M059J (cell line): ENCODE measurements around the gene XYLT1. TPM values are rescaled to one million over a fixed set of nuclear protein-coding genes. Genes with fewer than 3 reads are reported as not detected.

ENCODE experiments used
- DNase-seq: peaks from one replicate; pipeline ENCODE4 v3.0.0-alpha.2; 2012; ENCODE audit warnings: low read depth
- total RNA-seq: library from RNA; depleted of rRNA; stranded (reverse); fragments of >200 nt; shearing (Covaris generic); gene quantifications from 2 replicates; pipeline ENCODE4 v1.2.3, GENCODE V29; 2014

The XYLT1 gene
- total RNA-seq, 1 experiment from 2014 or later, result 10.3 TPM

DNA sequence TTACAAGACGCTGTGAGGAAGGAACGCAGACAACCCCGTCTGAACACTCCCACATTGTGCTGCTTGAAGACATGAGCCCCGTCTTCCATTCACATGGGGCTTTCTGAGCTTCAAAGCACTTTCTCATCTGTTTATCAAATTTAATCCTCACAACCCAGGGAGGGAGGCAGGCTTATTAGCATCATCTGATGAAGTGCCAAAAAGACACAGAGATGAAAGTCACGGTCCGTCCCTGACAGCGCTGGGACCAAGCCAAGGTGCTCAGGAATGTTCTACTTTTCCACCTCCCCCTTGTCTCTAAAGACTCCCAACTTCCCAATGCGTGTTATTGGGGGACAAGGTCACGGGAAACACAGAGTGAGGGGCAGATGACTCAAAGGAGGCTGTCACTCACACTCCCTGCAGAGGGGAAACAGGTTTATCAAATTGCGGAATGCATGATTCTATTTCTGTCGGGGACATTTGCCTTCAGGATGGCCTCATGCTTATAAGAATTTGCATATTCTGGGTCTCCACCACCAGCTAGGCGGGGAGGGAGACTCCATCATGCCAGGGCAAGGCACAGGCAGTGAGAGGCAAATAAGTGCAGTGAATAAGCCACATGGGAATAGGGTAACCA, 10.7 kb downstream of the XYLT1 start:
- DNase-seq, result peak; percentile 21

DNA sequence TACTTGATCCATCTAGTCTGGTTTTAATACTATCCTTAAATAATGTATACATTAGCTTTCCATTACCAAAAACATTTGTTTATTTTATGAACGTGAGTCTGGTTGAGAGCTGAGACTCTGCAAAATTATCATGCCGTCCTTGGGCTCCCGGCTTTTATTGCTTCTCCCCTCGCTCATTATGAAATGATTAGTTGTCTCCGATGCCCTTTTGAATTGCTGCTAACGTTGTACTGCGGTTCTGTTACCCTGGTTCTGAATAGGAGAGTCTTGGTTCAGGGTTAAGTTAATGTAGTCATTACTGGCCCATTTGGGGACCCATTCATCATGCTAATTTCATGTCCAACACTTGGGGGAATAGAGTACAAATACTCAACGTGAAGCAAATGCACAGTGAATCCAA, 12.8 kb downstream of the XYLT1 start:
- DNase-seq, result no peak

DNA sequence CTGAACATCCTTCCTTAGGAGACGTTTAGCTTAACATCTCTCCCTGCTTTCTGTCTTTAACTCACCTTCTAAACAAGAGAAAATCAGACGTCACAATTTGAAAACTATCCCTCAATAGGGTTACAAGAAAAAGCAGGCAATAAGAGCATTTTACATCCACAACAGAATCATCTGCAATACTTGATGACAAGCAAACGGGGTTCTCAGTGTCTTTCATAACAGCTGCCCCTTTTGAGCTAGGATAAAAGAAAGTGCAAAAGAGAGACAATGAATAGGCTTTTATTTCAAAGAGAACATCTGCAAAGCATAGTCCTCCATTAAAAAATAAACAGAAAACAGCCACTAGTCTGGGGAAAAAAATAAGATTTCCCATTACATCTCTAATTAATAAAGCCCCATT, 13.2 kb downstream of the XYLT1 start:
- no peak for DNase-seq

DNA sequence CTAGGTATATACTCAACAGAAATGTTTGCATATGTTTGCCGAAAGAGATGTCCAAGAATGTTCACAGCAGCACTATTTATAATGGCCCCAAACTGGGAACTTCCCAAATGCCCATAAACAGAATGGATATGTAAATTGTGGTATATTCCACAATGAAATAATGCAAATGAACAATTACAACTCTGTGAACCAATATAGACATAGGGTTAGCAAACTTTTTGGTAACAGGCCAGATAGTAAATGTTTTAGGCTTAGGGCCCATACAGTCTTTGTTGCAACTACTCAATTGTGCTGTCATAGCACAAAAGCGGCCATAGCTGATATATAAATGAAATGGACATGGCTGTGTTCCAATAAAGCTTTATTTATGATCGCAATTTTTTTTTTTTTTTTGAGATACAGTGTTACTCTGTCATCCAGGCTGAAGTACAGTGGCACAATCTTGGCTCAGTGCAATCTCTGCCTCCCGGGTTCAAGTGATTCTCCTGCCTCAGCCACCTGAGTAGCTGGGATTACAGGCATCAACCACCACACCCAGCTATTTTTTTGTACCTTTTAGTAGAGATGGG, 16.5 kb downstream of the XYLT1 start:
- no peak for DNase-seq

DNA sequence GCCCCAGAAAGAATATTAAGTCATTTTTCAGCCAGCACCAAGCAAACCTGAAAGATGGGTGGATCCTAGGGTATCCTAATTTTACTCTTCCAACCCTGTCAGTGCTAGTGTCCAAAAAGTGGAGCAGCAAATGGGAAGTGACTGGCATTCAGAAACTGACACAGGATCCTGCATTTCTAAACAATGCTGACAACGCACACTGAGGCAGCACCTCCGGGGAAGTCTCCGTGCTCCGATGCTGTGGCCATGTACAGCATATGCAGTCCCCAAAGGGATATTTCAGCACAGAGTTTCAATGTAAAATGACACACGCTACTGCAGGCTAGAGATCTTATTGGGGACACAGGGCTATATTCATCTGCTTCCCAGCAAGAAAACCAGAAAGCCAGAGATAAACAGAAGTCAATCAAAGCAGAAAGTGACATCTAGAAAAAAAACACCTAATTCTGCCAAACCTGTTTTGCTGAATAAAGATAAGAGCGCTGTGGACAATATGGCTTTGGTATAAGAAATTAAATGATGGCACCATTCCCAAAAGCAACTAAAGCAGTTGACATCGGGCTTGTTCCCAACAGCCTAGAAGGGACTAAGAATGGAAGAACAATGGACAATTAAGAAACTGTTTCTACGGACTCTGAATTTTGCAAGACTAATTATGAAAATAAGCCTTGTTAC, 17.3 kb downstream of the XYLT1 start:
- DNase-seq, result no peak

DNA sequence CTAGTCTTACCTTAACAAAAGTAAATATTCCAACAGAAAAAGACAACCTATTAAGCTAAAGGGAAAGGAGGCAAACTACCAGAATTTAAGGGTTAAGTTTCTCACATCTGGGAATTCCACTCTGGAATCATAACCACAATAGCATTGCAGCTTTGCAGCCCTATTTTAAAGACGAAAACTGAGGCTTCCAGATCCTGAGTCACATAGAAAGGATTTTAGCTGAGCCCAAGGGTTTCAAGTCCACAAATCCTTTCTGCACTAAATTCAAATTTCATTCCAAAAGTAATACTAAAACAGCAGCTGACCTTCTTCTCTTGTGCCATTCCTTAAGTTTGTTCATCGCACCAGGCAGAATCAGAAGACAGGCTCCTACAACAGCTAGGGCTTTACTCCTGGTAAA, 17.8 kb downstream of the XYLT1 start:
- DNase-seq, result no peak

DNA sequence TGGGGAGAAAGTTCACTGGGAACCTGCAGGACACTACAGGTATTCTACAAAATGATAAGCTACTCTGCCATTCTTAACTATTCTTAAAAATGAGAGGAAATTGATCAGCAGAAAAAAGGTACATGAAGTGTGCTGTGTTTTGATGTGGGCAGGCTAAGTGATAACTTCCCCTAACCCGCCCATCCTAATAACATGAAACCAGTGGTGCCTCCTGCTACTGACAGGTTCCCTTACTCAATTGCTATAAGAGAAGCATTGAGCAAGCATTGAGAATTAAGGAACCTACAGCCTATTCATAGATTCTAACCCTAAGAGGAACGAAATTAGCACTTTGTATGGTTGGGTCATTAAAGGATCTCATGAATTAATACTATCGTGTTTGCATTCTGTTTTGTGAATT, 18.9 kb downstream of the XYLT1 start:
- DNase-seq, result no peak

DNA sequence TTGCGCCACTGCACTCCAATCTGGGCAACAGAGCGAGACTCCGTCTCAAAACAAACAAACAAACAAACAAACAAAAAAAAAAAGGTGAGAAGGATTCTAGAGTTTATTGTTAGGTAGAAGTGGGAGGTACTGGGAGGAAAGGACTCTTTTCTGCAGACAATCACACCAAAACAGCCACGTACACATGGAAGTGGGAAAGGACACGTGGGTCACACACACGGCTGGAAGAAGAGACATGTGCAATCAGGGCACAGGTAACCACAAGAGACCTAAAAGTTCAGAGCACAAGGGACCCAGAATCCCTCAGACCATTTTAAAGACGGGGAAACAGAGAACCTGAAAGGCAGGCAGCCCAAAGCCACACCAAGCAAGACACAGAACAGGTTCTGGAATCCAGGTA, 20.5 kb downstream of the XYLT1 start:
- no peak for DNase-seq

DNA sequence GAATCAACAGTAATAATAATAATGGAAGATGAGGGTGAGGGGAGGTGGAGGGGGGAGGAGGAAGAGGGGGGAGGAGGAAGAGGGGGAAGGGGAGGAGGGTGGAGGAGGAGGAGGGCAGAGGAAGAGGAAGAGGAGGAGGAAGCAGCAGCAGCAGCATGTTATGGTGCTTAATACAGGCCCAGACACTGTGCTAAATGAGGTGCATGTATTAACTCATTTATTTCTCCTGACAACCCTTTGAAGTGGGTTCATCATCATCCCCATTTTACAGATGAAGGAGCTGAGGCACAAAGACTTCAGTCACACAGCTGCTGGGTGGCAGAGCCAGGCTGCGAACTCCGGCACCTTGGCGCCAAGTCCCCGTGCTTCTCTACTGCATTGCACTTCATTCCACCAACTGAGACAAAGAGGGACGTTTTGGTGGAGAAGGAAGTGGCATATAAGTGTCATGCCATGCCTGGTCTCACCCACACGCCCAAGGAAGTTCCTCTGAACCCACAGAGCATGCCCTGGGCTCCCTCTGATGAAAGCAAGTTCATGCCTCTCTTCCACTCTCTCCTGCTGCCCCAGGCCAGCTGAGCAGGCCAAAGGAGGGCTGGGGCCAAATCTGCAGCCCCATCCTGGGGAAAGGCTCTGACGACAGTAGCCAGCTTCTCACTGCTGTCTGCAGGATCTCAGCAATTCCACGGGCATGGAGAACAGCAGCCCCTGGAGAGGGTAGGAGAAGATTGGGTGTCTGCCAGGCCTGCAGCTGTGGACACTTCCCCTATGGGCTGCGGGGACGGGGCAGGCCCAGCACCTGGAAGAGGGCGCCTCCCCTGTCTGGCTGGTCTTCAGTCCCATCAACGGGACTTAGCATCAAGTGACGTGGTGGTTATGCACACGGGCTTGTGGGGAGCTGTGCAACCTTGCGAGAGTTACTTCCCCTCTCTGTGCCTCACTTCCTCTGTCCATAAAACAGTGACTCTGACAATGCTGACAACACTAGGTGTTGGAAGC, 21.8 kb downstream of the XYLT1 start:
- DNase-seq, result no peak

DNA sequence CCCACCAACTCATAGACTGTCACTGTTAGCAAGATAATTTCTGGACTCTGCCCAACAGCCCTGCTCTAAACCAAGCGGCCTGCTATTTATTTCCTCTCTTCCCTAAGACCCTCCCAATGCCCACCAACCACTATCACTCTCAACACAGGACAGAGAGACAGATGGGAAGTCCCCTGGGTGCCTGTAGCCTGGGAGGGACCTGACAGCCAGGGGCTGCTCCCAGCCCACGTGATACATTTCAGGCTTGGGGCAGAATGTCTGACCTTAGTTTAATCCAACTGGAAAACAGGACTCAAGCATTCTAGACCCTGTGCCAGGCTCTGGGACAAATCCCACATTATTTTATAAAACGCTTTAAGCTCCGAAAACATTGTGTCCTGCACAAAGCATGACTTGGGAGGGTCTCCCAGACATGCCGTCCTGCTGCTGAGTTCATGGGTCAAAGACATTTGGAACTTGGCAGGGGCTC, 23.6 kb downstream of the XYLT1 start:
- no peak for DNase-seq

DNA sequence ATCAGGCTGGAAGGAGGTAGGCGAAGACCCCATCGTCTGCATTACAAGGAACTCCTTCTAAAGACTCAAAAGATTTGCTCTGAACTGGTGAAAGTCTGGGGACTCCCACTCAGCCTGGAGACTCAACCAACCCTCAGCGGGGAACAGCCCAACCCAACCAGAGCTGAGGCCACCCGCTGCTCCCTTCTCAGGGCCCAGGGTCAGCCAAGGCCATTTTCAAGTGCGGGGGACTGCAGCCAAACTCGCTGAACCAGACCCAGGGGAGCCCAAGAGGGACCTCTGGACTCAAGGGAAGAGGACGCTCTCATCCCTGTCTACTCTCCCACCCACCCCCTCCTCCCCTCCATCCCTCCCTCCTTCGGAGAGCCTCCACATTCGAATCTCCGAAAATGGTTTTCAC, 24.1 kb downstream of the XYLT1 start:
- no peak for DNase-seq

DNA sequence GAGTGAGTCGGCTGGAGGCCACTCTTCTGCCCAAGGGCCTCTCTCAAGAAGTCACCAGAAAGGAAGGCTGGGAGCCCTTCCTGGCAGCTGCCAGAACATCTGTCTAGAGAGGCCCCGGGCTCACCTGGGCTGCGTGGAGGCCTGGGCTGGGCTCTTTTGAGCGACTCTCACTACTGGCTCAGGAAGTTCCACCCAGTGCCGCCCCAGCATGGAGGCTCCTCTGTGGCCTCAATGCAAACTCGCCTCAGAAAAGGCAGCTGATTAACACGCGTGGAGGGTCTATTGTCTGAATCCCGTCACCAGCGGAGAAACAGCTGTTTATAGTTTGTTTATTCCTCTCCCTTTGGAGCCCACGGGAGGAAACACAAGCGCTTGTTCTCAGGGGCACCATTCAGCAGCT, 25.3 kb downstream of the XYLT1 start:
- no peak for DNase-seq

DNA sequence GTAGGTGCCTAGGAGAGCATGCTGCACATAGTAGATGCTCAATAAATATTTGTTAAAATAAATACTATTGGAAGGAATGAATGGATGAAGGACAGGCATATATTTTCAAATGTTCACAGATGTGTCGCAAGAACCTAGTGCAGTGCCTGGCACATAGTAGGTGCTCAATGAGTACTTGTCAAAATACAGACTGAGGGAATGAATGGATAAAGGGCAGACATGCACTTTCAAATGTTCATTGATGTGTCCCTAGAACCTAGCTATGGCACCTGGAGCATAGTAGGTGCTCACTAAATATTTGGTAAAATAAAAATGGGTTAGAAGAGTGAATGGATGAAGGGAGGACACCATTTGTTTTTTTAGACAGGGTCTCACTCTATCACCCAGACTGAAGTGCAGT, 26.1 kb downstream of the XYLT1 start:
- DNase-seq, result no peak

DNA sequence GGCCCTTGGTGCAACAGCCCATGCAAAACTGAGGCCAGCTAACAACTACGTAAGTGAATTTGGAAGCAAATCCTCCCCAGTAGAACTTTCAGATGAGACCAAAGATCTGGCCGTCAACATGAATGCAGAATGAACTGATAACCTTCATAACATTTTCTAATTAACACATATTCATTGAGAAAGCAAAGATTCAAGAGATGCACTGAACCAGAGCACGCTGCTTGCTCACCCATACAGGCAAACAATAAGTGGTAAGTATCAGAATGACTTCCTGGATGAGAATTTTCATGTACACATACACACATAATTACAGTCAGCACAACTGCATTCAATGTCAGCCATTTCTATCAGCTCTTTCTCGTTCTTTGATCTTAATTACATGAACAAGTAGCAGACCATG, 30.6 kb downstream of the XYLT1 start:
- DNase-seq, result no peak

DNA sequence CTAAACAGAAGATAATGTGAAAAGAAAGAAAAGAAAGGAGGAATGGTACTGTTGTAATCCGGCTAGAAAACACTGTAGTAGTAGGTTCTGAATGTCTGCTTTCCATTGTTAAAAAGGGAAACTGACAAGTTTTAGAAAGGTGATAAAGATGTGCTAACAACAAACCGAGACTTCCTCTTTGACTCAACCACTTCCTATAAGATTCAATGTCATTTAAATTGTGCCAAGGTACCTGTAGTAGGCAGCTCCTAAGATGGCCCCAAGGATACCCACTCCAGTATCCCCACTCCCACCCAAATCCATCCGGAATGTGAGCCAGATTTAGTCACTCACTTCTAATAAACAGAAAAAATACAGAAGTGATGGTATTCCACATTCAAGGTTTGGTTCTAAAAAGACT, 31.2 kb downstream of the XYLT1 start:
- no peak for DNase-seq

DNA sequence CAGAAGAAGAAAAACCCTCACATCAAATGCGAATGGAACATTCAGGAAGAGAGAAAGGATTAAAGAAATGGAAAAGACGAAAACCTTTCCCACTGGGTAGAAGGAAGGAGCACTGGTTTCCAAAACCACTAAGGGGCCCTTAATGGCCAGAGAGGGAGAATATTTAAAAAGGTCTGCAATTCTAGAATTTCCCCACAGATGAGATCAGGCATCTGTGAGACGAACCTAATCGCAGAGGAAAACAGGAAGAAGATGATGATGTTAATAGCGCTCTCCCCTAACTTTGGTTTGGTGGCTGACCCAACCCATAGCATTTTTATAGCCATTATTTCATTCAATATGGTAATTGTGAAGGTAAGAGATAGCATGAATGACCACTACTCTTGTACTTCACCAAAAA, 32.8 kb downstream of the XYLT1 start:
- DNase-seq, result no peak

DNA sequence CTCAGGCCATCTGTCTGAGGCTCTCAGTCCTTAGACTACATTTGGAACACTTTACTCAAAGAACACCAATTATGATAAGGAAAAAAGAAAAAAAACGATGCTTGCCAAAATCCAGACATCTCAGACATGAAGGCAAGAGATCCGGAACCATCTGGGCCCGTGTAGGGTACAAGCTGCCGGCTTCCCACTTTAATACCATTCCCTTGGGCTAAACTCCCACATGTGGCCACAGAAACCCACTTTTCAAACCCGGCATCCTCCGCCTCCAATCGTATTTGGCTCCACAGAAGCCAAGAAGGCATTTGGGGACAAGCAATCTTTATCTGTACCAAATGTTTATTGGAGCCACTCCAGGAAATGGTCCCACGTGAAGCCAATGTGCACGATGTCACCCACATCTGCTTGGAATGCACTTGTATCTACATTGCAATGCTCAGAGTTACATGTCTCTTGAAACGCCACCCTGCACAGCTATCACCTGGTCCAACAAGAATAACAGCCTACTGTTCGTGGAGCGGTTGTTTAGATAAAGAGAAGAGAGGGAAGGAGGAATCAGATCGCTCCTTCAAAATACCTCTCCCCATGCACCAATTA, 33.5 kb downstream of the XYLT1 start:
- no peak for DNase-seq

DNA sequence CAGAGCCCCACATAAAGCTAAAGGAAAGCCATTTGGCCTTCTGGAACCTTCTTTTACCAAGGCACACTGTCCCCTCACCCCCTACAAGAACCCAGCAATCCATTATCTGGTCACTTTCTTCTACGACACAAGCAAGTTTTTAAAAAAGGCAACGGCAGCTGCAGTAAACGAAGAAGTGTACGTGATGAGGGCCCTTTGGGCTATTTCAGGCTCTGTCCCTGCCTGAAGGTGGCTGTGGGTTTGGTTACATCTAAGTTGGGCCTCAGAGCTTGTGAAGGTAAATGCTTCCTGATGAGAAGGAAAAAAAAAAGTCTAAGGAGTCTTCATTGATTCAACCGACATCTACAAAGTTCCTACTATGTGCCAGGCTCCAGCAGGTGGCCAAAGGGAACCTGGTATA, 35.4 kb downstream of the XYLT1 start:
- no peak for DNase-seq

DNA sequence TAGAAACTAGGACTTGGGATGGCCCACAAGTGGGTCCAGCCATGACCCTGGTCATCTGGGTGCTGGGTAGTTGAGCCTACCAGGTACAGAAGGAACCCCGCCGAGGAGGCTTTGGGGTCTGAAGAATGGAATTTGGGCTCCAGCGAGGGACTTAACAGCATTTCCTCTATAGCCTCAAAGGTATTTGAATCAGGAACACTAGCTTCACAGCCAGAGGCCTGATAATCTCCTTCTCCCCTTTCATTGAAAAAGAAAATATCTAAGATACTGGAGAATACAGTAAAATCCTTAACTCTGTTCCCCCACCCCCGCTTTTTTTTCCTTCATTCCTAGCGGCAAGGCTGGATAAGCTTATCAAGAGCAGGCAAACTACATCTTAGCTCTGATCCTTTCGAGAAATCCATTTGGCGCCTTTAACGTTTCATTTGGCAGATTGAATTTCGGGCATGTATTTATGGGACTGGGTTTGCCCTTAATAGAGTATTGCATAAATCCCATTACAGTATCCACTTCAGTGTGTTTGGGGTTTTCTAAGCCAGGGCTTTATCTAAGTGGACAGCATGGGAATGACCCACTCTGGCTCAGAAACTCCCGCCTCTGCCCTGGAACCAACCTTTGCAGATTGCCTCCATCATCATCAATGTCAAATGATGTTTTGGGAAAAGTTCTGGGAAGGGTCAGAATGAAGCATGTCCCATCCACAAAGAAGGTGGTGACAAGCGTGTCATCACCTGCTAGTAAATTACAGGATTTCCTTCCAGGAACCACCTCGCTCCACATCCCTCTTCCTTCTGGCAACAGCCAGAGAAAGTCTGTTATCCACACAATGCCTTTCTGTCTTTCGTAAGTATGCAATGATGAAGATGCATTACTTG, 36.9 kb downstream of the XYLT1 start:
- no peak for DNase-seq

DNA sequence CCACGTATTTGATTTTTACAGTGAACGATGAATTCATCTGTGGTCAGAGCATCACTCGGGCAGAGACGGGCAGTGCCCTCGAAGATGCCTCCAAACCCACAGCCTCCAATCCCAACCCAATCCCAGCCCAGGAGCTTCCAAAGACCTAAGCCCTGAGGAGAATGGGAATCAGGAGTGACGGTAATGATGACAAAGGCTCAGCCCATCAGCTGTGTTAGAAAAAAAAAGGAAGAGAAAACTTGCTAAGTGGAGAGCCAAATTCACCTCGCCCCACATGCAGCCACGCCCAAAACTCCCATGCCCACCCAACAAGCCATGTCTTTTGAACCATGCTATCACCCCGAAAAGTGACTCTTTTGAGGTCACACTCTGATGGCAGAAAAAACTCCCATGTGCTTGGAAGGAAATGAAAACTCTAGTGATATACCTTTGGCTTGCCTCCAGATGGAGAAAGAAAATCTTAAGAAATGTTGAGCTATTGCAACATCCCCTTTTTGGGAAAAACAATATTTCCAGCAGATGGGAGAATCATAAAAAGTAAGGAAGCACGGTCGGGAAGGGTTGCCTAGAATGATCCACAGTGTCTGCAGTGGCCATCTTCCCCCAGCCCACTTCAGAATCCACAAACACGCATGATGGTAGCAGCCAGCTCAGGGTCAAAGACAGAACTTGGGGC, 37.7 kb downstream of the XYLT1 start:
- no peak for DNase-seq
